ENCODE results near the gene RPS6KA2.
A peak's percentile ranks its signal among the peaks of the same experiment; 100 is the strongest.
"Not testable (repeated sequence)": the region's sequence is repeated elsewhere in the genome, so short reads cannot be mapped to it uniquely, and the experiment has no call there.

RPS6KA2 gene

GRCh38 chr6:166635013-166635970, 8.2 kb upstream of the RPS6KA2 start:
- DNase-seq: no peak

- not testable (repeated sequence) for DNase-seq
These were observed 7.5 kb upstream of the RPS6KA2 start for GRCh38 chr6:166634581-166634980.

GRCh38 chr6:166633732-166634535, 6.9 kb upstream of the RPS6KA2 start:
- no peak for DNase-seq

GRCh38 chr6:166632731-166633130, 5.7 kb upstream of the RPS6KA2 start:
- DNase-seq: no peak

- no peak for DNase-seq
These were observed 3.4 kb upstream of the RPS6KA2 start for GRCh38 chr6:166630462-166630861.

- no peak for DNase-seq
These were observed 2.6 kb upstream of the RPS6KA2 start for GRCh38 chr6:166629628-166630027.

- peak in 33 of 56 donors; percentile 28 to 83 (median 71) for DNase-seq
These were observed 1.1 kb upstream of the RPS6KA2 start for GRCh38 chr6:166627875-166628801.

- DNase-seq: peak in 19 of 56 donors; percentile 21 to 62 (median 43)
These were observed 646 bp downstream of the RPS6KA2 start for GRCh38 chr6:166626177-166627032.

GRCh38 chr6:166625356-166625755, 1.7 kb downstream of the RPS6KA2 start:
- peak in 1 of 56 donors; percentile 19 for DNase-seq

GRCh38 chr6:166624275-166624674, 2.8 kb downstream of the RPS6KA2 start:
- no peak for DNase-seq

GRCh38 chr6:166623318-166623717, 3.7 kb downstream of the RPS6KA2 start:
- DNase-seq: no peak

GRCh38 chr6:166621114-166621540, 5.9 kb downstream of the RPS6KA2 start:
- DNase-seq: no peak

- DNase-seq: no peak
These were observed 6.5 kb downstream of the RPS6KA2 start for GRCh38 chr6:166620478-166621113.

GRCh38 chr6:166619912-166620311, 7.1 kb downstream of the RPS6KA2 start:
- no peak for DNase-seq

GRCh38 chr6:166618866-166619761, 7.9 kb downstream of the RPS6KA2 start:
- DNase-seq: no peak

GRCh38 chr6:166618251-166618650, 8.8 kb downstream of the RPS6KA2 start:
- no peak for DNase-seq

- no peak for DNase-seq
These were observed 9.7 kb downstream of the RPS6KA2 start for GRCh38 chr6:166617359-166617758.

Data from nucleus accumbens (tissue), 56 donors.